GM12878 (cell line): ENCODE measurements around the gene CEP57. TPM values are rescaled to one million over a fixed set of nuclear protein-coding genes. Genes with fewer than 3 reads are reported as not detected.

ENCODE experiments used
- ATAC-seq: fragments of 200-7000 bp; cut with Tn5 transposase; 3 replicates; pipeline ENCODE4 v1.9.1; 2020; ENCODE audit warnings: mild to moderate bottlenecking, moderate library complexity
- BruUV-seq: library from RNA; stranded (reverse); fragments of 400-500 nt; replicated peaks from 2 replicates; lab custom pipeline; 2021; lab: Mats Ljungman, UMichigan
- CTCF ChIA-PET: fragments of 300-600 bp; sonication (Branson Sonifier 250); formaldehyde crosslinking; extraction: SDS; loops from one replicate; lab custom pipeline; 2021; ENCODE audit warnings: inconsistent platforms; lab: Yijun Ruan, JAX
- POLR2A ChIA-PET: fragments of 350-600 bp; formaldehyde crosslinking; extraction: SDS; loops from one replicate; lab custom pipeline; 2021; ENCODE audit warnings: inconsistent platforms; lab: Charles Lee
- RAD21 ChIA-PET: fragments of 300-600 bp; sonication (Branson Sonifier 250); formaldehyde crosslinking; loops from one replicate; lab custom pipeline; 2023; ENCODE audit warnings: antibody characterized with exemption; ENCODE audit not compliant: unreplicated experiment; lab: Charles Lee
- SMC1A ChIA-PET: fragments of 300-600 bp; sonication (Branson Sonifier 250); formaldehyde crosslinking; loops from one replicate; lab custom pipeline; 2023; ENCODE audit not compliant: unreplicated experiment, uncharacterized antibody; lab: Charles Lee
- DNase-seq: peaks from one replicate; pipeline ENCODE4 v3.0.0-alpha.2; 2011; ENCODE audit warnings: low read depth, low spot score
- FAIRE-seq: peaks from 3 replicates; lab custom pipeline; 2011; peaks lifted over from hg19 to GRCh38; lab: Jason Lieb, UNC
- H2AFZ ChIP-seq: 2 replicates; pipeline ENCODE4 v1.6.0; 2011; ENCODE audit warnings: low read depth, low read length, control low read depth; ENCODE audit not compliant: control insufficient read depth
- H3K27ac ChIP-seq: 2 replicates; pipeline ENCODE4 v1.5.1; 2011; ENCODE audit warnings: control low read depth; ENCODE audit not compliant: control insufficient read depth, insufficient read depth
- H3K27me3 ChIP-seq, 2 experiments: replicated peaks in 1 of 2; 2 replicates each; pipeline versions ENCODE4 v1.6.0 to v1.6.1; 2011; ENCODE audit warnings: low read length in 1 of 2; ENCODE audit not compliant: control insufficient read depth in 2 of 2, insufficient read depth in 2 of 2
- H3K36me3 ChIP-seq, 2 experiments: 2 replicates each; pipeline ENCODE4 v1.5.1; 2011; ENCODE audit warnings: low read length in 1 of 2; ENCODE audit not compliant: control insufficient read depth in 2 of 2, insufficient read depth in 2 of 2
- H3K4me1 ChIP-seq: 2 replicates; pipeline ENCODE4 v1.6.1; 2011; ENCODE audit warnings: mild to moderate bottlenecking, low read length, moderate library complexity, mixed read lengths; ENCODE audit not compliant: control insufficient read depth, insufficient read depth
- H3K4me2 ChIP-seq: 2 replicates; pipeline ENCODE4 v1.6.0; 2011; ENCODE audit warnings: control low read depth; ENCODE audit not compliant: control insufficient read depth, insufficient read depth
- H3K4me3 ChIP-seq: fragments of 200-600 bp; sonication (generic); 2 replicates; pipeline ENCODE4 v1.5.1; 2016
- H3K79me2 ChIP-seq: 2 replicates; pipeline ENCODE4 v1.6.0; 2011; ENCODE audit warnings: low read length; ENCODE audit not compliant: control insufficient read depth, insufficient read depth
- H3K9ac ChIP-seq: 2 replicates; pipeline ENCODE4 v1.8.0; 2011; ENCODE audit warnings: low read length, control low read depth, mixed read lengths; ENCODE audit not compliant: control insufficient read depth, insufficient read depth
- H3K9me3 ChIP-seq: replicated peaks from 3 replicates; pipeline ENCODE4 v1.5.1; 2011; ENCODE audit warnings: mild to moderate bottlenecking, low read length; ENCODE audit not compliant: control insufficient read depth, insufficient read depth
- H4K20me1 ChIP-seq: 2 replicates; pipeline ENCODE4 v1.6.0; 2011; ENCODE audit not compliant: control insufficient read depth, insufficient read depth
- ATF3 ChIP-seq: IDR thresholded peaks from 2 replicates; pipeline ENCODE4 v1.6.1; 2011; ENCODE audit warnings: low read depth, mild to moderate bottlenecking, low read length, moderate library complexity, borderline replicate concordance; ENCODE audit errors: extremely low read depth
- FOS ChIP-seq: IDR thresholded peaks from 3 replicates; pipeline ENCODE4 v1.6.1; 2011; ENCODE audit warnings: borderline replicate concordance; ENCODE audit not compliant: insufficient read length; ENCODE audit errors: extremely low read depth
- KDM1A ChIP-seq: fragments of 200-600 bp; sonication (generic); IDR thresholded peaks from 2 replicates; pipeline ENCODE4 v1.6.1; 2016; ENCODE audit warnings: borderline replicate concordance
- MTA2 ChIP-seq: fragments of 450-650 bp; IDR thresholded peaks from 2 replicates; pipeline ENCODE4 v1.6.1; 2016; ENCODE audit warnings: low read depth, mild to moderate bottlenecking, moderate library complexity
- SIX5 ChIP-seq: IDR thresholded peaks from 2 replicates; pipeline ENCODE4 v1.6.1; 2011; ENCODE audit warnings: mild to moderate bottlenecking, low read depth, low read length, moderate library complexity; ENCODE audit not compliant: severe bottlenecking
- TAF1 ChIP-seq: IDR thresholded peaks from 2 replicates; pipeline ENCODE4 v1.6.1; 2011; ENCODE audit warnings: mild to moderate bottlenecking, low read depth, low read length, borderline replicate concordance
- USF2 ChIP-seq: IDR thresholded peaks from 2 replicates; pipeline ENCODE4 v1.6.1; 2011; ENCODE audit warnings: low read depth, low read length, improper control_type of control experiment, borderline replicate concordance
- ZBED1 ChIP-seq: IDR thresholded peaks from 2 replicates; pipeline ENCODE4 v1.6.1; 2016; ENCODE audit warnings: borderline replicate concordance
- ZNF217 ChIP-seq: fragments of 450-650 bp; IDR thresholded peaks from 2 replicates; pipeline ENCODE4 v1.6.1; 2017; ENCODE audit warnings: antibody characterized with exemption, mild to moderate bottlenecking
- WGBS: methylation state at CpG from one replicate; pipeline ENCODE4 v1.1.6; 2016; ENCODE audit warnings: low lambda C conversion rate; ENCODE audit not compliant: insufficient replicate concordance, insufficient coverage; ENCODE audit errors: missing lambda C conversion rate; 5-methylcytosine and 5-hydroxymethylcytosine counted together
- in situ Hi-C: fragments of 300-500 bp; cut with MboI; formaldehyde crosslinking; loops from 9 replicates; pipeline ENCODE4 v1.14.3; 2018; ENCODE audit warnings: mixed read lengths
- intact Hi-C: fragments of 100-400 bp; cut with micrococcal nuclease; formaldehyde crosslinking; loops from one replicate; pipeline ENCODE4 v1.14.2; 2022; ENCODE audit not compliant: unreplicated experiment
- polyA plus RNA-seq, 11 experiments: library from polyadenylated mRNA; depleted of rRNA in 4 of 11; unstranded in 6 of 11; stranded (reverse) in 5 of 11; fragments of >200 nt; fragmentation: Nextera tagmentation in 4 of 11; fragmentation: Illumina TruSeq in 1 of 11; extraction: Ambion mirVana in 4 of 11; extraction: Trizol in 1 of 11; gene quantifications; 1 replicate in 1 of 11; 2 replicates in 10 of 11; pipeline versions ENCODE4 v1.2.1 to v1.2.3, GENCODE V29; 2011 to 2016; ENCODE audit warnings: inconsistent platforms in 2 of 11, missing spikeins in 2 of 11, low read depth in 1 of 11
- total RNA-seq, 4 experiments: library from RNA; depleted of rRNA in 3 of 4; stranded (reverse); fragments of >200 nt in 3 of 4; fragmentation: Illumina TruSeq in 1 of 4; extraction: Trizol in 1 of 4; gene quantifications; 2 replicates each; pipeline versions ENCODE4 v1.2.1 to v1.2.3, GENCODE V29; 2013 to 2021
- TF ChIP-seq, protein P1 (sequence below): fragments of 450-650 bp; formaldehyde crosslinking; IDR thresholded peaks from 2 replicates; pipeline ENCODE4 v1.4.0; 2022; ENCODE audit warnings: mild to moderate bottlenecking, moderate library complexity

The CEP57 gene
- total and polyA plus RNA-seq, 10 of the 15 experiments (the other 5 are each of a cell fraction or from before 2014, with no cell fraction given) = 19.4 to 85.4 (median 56.8) TPM

- intact Hi-C loops = no loop called here
- BruUV-seq = no TSS peak
- Histone ChIP-seq H3K9me3 (peaks cover 1% of the 10 kb centered on the region; the same call in 1 of the 3 replicates), H3K79me2 (no peaks in the 10 kb centered on the region)
- 95% methylated on average over 2 of the region's 2 CpGs for WGBS
- TF ChIP-seq ZBED1 (no peak), KDM1A (no peak), USF2 (no peak), FOS (no peak)
- TF ChIP-seq, all 136 proteins: peak for 0
- DNase-seq (no peak), FAIRE-seq (no peak), ATAC-seq (no peak)
- in situ Hi-C loops = no loop called here
- H3K27me3 ChIP-seq = no peaks in the 10 kb centered on the region
- SMC1A ChIA-PET = interaction anchor here (0.6 to 1.0 kb wide), 3 partner anchors 19 to 367 kb away, joined by 3 to 4 read pairs (median 3); no protein-coding TSS in a partner anchor
- no peak overlapping the region for H2AFZ ChIP-seq
- H4K20me1 ChIP-seq = no peaks in the 10 kb centered on the region
- RAD21 ChIA-PET = no interaction called here
- no peak overlapping the region for H3K27ac ChIP-seq
- no peak overlapping the region for H3K4me3 ChIP-seq
- POLR2A ChIA-PET = interaction anchor here (0.6 kb wide), 1 partner anchor 153 kb away, joined by 3 read pairs; no protein-coding TSS in a partner anchor
- CTCF ChIA-PET = interaction anchor here (0.7 to 1.8 kb wide), 5 partner anchors 13 to 664 kb away, joined by 3 to 4 read pairs (median 4); partner anchors contain the start of gene CEP57
- H3K36me3 ChIP-seq = peaks cover 4 to 16% of the 10 kb centered on the region in 2 experiments
- H3K4me1 ChIP-seq = no peaks in the 10 kb centered on the region
- H3K4me2 ChIP-seq = no peak overlapping the region
- H3K9ac ChIP-seq = no peak overlapping the region
These were observed 13.7 kb downstream of the CEP57 start for GRCh38 chr11:95803973-95804372.

DNA sequence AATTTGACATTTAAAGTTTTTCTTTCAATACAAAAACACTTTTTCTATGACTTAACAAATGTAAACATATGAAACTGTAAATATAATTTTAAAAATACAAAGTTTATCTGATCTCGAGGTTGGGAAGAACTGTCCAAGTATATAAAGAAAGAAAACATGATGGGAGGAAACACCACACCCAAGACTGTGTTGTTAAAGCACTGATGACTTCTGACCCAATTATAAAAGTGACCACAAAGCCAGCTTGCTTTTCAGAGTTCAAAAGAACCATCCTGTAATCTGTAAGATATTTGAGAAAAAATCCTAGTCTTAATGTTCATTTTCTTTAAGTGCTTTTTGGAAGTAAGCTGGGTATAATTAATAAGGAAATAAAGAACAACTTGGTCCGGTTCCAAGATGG is 15.6 kb downstream of the CEP57 start:
- in situ Hi-C loops = no loop called here
- no peak for FAIRE-seq
- TF ChIP-seq, protein P1, sequence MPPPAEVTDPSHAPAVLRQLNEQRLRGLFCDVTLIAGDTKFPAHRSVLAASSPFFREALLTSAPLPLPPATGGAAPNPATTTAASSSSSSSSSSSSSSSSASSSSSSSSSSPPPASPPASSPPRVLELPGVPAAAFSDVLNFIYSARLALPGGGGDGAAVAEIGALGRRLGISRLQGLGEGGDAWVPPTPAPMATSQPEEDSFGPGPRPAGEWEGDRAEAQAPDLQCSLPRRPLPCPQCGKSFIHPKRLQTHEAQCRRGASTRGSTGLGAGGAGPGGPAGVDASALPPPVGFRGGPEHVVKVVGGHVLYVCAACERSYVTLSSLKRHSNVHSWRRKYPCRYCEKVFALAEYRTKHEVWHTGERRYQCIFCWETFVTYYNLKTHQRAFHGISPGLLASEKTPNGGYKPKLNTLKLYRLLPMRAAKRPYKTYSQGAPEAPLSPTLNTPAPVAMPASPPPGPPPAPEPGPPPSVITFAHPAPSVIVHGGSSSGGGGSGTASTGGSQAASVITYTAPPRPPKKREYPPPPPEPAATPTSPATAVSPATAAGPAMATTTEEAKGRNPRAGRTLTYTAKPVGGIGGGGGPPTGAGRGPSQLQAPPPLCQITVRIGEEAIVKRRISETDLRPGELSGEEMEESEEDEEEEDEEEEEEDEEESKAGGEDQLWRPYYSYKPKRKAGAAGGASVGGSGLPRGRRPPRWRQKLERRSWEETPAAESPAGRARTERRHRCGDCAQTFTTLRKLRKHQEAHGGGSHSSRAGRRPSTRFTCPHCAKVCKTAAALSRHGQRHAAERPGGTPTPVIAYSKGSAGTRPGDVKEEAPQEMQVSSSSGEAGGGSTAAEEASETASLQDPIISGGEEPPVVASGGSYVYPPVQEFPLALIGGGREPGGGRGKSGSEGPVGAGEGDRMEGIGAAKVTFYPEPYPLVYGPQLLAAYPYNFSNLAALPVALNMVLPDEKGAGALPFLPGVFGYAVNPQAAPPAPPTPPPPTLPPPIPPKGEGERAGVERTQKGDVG (CRISPR knock-in tag) = no peak
- TF ChIP-seq ATF3 (no peak), SIX5 (no peak), ZNF217 (no peak), TAF1 (no peak), MTA2 (no peak)

More for the DNA sequence above, 15.6 kb downstream of the CEP57 start:
- DNase-seq (no peak), ATAC-seq (no peak)
- no peaks in the 10 kb centered on the region for H4K20me1 ChIP-seq
- H3K4me3 ChIP-seq = no peak overlapping the region
- RAD21 ChIA-PET = interaction anchor here (1.2 kb wide), 1 partner anchor 588 kb away, joined by 4 read pairs; no protein-coding TSS in a partner anchor
- SMC1A ChIA-PET = interaction anchor here (1.1 kb wide), 1 partner anchor 15 kb away, joined by 4 read pairs; no protein-coding TSS in a partner anchor
- H3K9ac ChIP-seq = no peak overlapping the region
- no peaks in the 10 kb centered on the region for H3K79me2 ChIP-seq
- BruUV-seq = no TSS peak
- no peaks in the 10 kb centered on the region for H3K4me1 ChIP-seq
- POLR2A ChIA-PET = no interaction called here
- WGBS = 50% methylated on average over 2 of the region's 2 CpGs
- CTCF ChIA-PET = interaction anchor here (0.6 kb wide), 1 partner anchor 43 kb away, joined by 3 read pairs; no protein-coding TSS in a partner anchor
- H3K27me3 ChIP-seq = no peaks in the 10 kb centered on the region
- no peak overlapping the region for H3K4me2 ChIP-seq
- no peak overlapping the region for H2AFZ ChIP-seq
- peaks cover 1% of the 10 kb centered on the region; the same call in 1 of the 3 replicates for H3K9me3 ChIP-seq
- no peak overlapping the region for H3K27ac ChIP-seq
- intact Hi-C loops = no loop called here
- H3K36me3 ChIP-seq = peaks cover 4 to 11% of the 10 kb centered on the region in 2 experiments
